Medulla oblongata (tissue), 1 donor: ENCODE data around the gene PSMC3.
A peak's percentile ranks its signal among the peaks of the same experiment; 100 is the strongest.

ENCODE experiments used
- DNase-seq: peaks from one replicate; pipeline ENCODE4 v3.0.0-alpha.2; 2015; ENCODE audit errors: extremely low spot score

The PSMC3 gene

DNA sequence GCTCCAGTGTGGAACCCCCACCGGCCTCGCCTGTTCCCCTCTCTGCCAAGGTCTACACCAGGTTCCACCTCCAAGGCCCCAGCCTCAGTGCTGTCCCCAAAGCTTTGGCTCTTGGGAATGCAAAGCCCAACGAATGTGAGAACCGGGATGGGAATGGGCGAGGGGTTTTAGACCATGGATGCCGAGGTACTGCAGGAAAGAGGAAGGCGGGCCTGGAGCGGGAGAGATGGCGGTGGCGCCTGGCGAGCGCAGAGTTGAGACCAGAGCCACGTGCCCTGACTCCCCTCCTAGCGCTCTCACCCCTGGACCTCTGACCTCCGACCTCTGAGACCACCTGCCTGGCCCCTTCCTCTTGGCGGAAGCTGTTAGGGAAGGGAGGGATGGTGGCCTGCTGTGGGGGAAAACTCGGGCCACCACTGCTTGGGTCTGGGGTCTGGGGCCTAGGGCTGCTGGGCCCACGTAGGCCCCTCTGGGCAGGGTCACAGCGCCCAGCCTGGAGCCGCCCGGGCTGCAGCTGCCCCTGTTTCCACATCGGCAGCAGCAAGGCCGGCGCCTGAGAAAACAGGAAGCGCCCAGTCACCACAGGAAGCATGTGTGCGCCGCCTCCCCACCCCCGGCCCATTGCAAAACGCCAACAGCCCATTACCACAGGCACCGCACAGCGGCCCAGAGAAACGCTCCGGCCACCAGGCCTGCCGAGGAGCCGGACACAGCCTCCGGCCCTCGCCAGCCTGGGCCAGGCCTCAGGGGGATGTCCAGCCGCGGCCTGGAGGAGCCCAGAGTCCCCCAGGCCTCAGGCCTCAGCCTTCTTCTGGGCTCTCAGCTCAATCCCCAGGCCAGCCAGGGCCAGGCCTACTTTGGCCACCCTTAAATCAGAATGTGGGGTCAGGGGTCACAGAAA lies 31.7 kb downstream of the PSMC3 start:
- DNase-seq: peak; percentile 48

DNA sequence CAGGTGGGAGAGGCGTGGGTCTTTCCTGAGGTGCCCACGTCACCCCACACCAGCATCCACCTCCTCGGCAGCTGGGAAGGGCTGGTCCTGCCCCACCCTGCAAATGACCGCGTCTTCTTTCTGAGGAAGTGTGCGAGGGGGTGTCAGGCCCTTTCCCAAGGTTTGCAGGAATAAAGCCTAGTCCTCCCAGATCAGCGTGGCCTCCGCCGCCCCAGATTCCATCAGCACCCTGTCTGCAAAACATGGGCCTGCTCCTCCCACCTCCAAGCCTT lies 32.3 kb downstream of the PSMC3 start:
- DNase-seq: no peak

DNA sequence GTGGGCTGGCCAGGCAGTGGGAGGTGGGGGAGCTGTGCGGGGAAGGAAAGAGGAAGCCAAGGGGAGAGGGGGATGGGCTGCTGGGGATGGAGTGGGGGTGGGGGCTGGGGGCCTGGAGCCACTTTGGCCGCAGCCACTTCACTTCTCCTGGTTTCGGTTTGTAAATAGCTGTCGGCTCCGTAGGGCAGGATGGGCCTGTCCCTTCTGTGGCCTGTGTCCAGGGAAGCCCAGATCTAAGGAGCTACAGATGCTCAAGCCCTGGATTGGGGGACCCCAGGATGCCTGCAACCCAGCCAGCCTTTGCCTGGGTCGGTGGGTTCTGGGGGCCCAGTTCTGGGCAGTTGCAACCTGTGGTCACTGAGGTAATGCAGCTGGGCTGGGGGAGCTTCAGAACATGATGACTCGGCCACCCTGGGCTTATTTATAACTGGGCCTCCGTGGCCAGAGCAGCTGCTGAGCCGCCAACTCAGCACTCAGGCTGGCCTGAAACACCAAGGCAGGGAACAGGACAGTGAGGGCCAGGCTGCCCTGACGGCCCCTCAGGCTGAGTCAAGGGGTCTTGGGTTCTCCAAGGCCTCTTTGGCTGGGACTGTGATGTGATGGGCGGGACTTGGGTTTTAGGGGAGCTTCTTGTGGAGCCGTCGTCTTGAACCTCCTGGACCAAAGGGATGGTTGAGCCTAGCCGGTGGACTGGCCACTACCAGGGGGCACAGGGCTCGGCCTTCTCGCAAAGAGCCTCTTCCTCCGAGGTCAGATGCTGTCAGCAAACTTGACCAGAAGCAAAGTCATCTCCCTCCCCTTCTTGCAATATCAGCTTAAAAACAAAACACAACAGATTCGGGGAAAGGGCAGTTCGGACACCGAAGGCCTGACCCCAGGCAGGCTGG lies 32.8 kb downstream of the PSMC3 start:
- peak; percentile 56 for DNase-seq

DNA sequence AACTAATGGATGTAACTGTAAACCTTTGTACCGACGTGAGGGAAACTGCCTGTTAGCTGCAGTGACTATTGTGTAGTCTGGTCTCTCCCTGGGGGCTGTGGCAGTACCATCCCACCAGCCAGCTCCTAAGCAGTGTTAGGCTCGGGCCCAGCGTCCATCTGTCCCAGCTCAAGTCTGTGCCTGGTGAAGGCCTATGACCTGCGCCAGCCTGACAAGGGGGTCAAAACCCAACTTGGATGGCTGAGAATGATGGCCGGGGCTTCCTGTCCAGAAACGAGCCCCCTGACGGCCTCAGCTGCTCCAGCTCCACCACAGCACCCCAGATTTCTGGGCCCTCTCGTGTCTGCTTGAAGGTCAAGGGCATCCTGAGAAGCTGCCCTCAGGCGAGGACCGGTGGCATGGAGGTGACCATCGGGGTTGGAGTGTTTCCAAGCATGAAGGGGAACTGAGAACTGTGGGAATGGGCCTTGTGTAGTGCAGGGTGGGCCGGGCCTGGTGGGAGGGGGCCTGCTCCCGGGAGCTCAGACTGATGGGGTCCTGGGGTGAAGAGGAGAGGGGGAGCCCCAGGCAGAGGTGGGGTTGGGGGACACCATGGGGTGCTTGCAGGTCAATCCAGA lies 33.6 kb downstream of the PSMC3 start:
- DNase-seq: peak; percentile 56

DNA sequence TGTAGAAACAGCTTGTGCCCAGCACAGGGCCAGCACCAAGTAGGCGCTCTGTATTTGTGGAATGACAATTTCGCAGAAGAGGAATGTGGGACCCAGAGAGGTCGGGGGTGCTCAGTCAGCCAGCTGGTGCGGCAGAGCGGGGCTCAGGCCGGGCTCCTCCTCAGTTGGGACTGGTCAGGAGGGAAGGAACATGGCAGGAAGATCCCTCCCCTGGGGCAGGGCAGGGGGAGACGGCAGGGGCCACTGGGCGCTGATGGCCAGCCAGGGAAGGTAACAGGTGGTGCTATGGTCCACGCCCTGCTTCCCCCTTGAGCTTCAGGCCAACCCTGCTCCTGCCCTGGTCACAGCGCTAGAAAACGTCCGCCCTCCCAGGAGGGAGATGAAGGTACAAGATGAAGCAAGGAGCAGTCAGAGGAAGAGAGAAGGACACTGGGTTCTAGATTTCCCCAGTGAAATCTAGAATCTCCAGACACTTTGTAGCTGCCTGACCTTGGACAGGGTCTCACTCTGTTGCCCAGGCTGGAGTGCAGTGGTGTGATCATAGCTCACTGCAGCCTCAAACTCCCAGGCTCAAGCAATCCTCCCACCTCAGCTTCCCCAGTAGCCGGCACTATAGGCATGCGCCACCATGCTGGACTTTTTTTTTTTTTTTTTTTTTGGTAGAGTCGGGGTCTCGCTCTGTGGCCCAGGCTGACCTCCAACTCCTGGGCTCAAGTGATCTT lies 34.4 kb downstream of the PSMC3 start:
- DNase-seq: no peak

DNA sequence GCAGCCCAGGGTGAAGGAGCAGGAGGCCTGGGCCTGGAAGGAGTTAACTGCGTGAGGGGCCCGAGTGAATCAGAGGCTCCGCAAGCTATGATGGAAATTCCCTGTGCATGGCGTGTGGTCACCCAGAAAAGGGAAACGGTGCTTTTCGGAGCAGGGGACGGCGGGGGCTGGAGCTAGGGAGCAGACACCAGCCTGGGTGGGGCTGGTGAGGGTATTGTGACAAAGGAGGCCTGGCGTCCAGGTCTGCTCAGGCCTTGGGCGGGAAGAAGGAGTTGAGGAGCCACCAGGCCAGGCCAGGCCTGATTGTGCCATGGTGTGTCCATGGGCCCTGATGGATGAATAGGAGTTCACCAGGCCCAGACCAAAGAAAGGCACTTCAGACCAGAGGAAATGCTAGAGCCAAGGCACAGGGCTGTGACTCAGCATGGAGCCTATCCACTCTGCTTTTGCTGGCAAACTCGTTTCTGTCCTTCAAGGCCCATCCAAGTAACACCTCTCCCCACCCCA lies 35.1 kb downstream of the PSMC3 start:
- peak; percentile 55 for DNase-seq

DNA sequence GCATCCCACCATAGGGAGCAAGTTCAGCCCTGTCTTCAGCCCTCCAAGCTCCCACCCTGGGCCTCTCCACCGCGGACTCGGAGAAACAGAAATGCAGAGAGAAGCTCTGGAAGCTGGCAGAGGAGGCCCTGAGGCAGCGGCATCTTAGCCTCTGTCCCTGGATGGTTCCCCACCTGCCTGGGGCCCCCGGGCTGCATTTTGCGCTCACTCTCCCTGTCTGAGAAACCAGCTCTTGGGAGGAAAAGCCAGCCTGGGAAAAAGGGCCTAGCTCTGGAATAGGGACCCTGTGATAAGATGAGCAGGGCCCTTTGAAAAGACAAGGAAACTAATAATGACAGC lies 35.8 kb downstream of the PSMC3 start:
- no peak for DNase-seq

DNA sequence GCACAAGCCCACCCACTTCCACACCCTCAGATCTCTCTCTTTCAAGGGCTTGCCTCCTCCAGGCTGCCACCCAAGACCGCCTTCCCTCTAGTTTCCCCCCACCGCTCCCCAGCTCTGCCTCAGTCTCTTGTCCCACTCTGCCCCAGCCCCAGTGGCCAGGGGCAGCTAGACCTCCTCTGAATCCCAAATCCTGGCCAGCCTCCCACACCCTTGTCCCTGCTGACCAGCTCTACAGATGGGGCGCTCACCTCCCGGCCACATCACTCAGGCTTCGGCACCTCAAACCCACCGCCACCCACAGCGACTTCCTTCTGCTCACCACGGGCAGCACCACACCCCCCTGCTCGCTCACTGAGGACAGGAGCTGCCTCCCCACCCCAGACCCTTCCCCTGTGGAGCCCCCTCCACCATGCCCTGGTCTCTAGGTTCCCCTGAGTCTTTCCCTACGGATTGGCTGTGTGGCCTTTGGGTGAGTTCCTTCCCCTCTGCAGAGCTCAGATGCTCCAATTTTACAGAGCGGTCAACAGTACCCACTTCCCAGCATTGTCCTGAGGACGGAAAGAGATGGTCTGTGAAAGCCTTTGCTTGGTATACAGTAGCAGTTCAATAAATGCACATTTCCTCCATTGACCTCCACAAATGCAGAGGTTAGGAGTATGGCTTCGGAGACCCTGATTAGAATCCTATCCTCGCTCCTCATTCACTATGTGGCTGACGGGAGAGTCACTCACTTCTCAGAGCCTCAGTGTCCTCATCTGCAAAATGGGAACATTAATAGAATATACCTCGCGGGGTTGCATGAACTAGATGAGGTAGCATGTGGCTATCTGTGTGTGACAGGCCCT lies 36.4 kb downstream of the PSMC3 start:
- no peak for DNase-seq

DNA sequence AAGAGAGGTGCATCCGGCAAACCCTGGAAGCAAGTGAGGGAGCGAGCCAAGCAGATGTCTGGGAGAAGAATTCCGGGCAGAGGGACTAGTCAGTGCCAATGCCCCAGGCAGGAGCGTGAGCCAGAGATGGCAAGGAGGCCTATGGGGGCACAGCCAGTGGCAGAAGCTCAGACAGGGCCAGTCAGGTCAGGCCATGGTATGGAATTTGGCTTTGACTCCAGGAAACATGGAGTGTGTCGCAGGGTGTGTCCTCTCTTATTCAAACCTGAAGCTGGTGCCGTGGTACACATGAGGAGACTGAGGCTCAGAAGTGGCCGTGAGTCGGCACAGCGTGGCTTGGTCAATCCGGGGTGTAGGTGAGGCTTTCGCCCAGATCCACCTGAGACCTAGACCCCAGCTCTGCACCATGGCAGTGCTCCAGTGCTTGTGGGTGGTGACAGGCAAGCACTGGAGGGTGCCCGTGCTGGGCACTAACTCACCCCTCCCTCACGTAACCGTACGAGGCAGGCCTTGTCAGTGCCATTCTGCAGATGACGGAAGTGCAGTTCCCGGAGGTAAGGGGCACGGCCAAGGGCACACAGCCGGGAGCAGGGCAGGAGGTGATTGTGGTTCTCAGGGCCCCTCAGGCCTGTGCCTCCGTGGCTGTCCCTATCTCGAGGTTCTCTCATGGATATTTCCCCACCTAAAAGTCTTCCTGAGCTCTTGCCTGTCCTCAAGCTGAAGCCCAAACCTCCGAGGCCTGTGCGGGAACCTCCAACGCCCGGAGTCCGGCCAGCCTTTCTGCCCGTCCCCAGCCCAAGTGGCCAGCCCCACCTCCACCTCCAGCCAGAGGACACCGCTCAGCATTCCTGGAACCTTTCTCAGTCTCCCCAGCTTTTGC lies 37.3 kb downstream of the PSMC3 start:
- no peak for DNase-seq

DNA sequence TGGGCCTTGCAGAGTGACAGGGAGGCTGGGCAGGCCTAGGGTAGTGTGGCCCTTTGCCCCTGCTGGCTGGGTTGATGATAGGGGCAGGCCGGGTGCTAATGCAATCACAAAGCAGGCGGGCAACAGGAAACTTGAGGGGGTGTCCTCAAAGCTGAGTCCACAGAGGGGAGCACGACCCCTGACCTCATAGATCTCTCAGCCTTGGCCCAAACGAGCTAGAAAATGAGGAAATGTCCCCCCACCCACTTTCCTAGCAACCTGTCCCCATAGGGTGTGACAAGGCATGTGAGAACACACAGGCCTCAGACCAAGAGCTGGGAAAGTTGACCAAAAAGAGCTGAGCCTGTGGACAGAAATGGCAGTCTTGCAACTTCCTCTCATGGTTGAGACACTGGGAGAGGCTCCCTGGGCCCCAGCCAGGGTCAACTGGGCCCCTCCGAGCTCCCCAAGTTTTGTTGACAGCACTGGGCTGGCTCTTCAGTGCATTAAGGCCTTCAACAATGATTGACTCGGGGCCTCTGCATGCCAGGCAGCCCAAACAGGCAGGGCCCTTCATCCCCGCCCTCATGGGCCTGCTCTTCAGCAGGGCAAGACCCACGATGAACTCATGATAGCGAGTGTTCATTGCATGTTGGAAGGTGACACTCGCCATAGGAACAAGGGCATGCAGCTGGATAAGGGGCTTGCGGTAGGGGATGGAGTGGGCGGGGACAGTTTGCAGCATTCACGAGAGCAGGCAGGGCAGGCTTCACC lies 38.1 kb downstream of the PSMC3 start:
- no peak for DNase-seq

DNA sequence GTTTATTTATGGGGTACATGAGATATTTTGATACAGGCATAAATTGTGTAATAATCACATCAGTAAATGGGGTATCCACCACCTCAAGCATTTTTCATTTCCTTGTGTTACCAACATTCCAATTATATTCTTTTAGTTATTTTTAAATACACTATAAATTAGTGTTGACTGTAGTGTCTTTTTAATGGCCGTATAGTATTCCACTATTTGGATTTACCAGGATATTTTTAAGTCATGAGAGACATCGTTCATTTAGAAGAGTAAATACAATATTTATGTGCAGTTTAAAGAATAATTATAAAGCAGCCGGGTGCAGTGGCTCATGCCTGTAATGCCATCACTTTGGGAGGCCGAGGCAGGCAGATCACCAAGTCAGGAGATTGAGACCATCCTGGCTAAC lies 41.7 kb downstream of the PSMC3 start:
- DNase-seq: no peak

DNA sequence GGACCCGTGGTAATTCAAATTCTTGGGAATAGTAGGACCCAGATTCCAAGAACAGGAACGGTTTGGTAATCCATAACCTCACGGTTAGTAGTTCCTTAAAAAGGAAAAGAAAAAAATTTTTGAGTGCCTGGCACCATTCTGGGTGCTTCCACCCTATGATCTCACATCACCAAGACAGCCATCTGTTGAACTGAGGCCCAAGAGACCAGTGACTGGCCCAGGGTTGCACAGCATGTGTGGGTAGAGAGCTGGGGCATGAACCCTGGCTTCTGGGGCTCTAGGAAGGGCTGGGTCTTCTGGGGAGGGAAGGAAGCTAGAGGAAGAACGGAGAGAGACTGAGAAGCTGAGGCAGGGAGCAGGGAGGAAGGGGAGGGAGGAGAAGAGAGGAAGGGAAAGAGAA lies 43.2 kb downstream of the PSMC3 start:
- DNase-seq: no peak

DNA sequence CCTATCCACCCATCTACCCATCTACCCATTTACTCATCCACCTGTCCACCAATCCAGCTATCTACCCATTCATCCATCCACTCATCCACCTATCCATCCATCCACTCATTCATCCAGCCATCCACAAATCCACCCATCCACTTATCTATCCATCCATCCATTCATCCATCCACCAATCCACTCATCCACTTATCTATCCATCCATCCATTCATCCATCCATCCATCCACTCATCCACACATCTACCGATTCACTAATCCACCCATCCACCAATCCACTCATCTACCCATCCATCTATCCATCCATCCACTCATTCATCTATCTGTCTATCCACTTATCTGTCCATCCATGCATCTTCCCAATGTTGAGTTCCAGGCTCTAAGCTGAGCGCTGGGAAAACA lies 46.2 kb downstream of the PSMC3 start:
- DNase-seq: no peak

DNA sequence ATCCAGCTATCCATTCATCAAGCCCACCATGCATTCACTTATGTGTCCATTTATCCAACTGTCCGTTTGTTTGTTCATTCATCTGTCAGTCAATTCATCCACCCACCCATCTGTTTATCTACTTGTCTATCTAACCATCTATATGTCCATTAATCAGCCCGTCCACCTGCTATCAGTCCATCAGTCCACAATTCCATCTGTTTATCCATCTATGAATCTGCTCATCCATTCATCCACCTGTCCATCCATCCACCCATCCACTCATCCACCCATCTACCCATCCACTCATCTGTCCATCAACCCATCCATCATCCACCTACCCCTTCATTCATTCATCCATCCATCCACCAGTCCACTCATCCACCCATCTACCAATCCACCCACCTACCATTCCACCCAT lies 46.9 kb downstream of the PSMC3 start:
- DNase-seq: no peak

DNA sequence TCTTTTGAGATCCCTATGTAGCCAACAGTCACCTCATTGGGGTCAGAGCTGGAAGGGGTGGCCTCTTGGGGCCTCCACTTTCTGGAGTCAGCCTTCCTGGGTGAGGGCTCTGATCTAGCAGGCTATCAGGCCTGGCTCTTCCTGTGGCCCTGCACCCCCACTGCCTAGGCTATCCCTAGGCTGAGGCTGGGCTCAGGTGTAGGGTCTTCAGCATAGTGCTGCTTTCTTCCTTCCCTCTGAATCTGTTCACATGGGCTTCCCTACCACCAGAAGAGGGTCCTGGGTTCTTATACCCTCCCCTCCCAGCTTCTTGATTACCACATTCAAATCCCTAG lies 47.4 kb downstream of the PSMC3 start:
- no peak for DNase-seq

DNA sequence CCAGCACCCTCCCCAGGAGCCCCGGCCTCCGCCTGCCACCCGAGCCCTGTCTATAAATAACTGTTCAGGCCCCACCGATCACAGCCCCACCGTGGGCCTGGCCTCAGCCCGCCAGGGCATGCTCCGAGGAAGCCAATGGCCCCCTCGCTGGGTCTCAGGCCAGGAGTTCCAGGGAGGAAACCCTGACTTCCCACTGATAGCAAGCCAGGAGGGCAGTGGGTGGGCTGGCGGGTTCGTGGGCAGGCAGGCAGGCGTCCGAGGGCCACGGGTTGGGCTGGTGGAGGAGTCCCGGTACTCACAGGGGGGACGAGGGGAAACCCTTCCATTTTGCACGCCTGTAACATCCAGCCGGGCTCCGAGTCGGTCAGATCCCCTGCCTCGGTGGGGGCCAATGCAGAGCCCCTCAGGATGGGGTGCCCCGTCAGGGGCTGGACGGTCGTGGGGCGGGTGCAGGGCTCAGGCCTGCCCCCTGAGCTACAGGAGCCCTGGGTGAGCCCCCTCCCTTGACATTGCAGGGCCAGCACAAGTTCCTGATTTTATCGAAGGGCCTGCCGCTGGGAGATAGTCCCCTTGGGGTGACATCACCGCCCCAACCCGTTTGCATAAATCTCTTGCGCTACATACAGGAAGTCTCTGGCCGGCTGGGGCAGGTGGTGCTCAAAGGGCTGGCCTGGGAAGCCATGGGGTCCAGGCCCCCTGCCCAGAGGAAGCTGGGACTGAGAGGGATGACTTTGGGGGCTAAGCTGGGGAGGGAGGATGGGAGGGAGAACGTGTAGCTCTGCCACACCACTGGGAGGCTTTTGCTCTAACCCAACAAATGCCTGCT lies 48.0 kb downstream of the PSMC3 start, which contains the start of gene SPI1:
Gene SPI1 (minus strand): TSS at position 538 of the 826 bp plus-strand sequence. CDS start 194 bp downstream, at position 344.
- DNase-seq: peak; percentile 70

DNA sequence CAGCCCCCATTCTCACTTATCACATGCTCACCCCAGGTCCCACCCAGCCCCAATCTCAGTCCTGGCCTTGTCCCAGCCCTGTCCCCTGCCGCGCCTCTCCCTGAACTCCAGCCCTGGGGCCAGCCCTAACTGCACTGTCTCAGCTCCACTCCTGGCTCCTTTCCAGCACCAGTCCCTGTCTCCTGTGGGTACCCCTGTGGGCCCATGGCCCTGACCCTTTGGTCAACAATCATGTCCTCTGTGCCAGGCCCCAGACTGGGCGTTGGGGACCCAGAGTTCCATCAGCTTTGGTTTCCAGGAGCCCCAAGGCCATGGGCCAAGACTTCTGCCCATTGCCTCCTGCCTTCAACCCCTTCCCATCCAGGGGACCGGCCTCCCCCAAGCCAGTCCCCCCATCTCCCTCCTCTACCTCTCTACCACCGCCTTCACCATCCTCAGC lies 48.6 kb downstream of the PSMC3 start:
- no peak for DNase-seq
